Kidney epithelial cell (primary cell): ENCODE data around the gene PPM1E. TPM values are rescaled to one million over a fixed set of nuclear protein-coding genes. Genes with fewer than 3 reads are reported as not detected.

ENCODE experiments used
- DNase-seq: peaks from one replicate; pipeline ENCODE4 v3.0.0-alpha.2; 2010; ENCODE audit warnings: low read depth
- H3K27me3 ChIP-seq: 2 replicates; pipeline ENCODE4 v1.6.0; 2011; ENCODE audit warnings: low read length; ENCODE audit not compliant: control insufficient read depth, insufficient read depth
- H3K36me3 ChIP-seq: 2 replicates; pipeline ENCODE4 v1.5.1; 2011; ENCODE audit warnings: low read length; ENCODE audit not compliant: control insufficient read depth, insufficient read depth
- H3K4me3 ChIP-seq: 2 replicates; pipeline ENCODE4 v1.5.1; 2011; ENCODE audit warnings: low read depth, mild to moderate bottlenecking, control low read depth, low read length
- total RNA-seq: library from RNA; depleted of rRNA; stranded (reverse); fragments of >200 nt; gene quantifications from 2 replicates; pipeline ENCODE4 v1.2.3, GENCODE V29; 2015
- TF ChIP-seq, protein P1 (sequence below): IDR thresholded peaks from 2 replicates; pipeline ENCODE4 v1.5.1; 2011; ENCODE audit warnings: mild to moderate bottlenecking, moderate library complexity, low read length, control low read depth, inconsistent platforms; ENCODE audit not compliant: insufficient read depth, poor library complexity, severe bottlenecking

PPM1E gene
- total RNA-seq, 1 donor from 2014 or later: 2.4 TPM

- no peak for DNase-seq
- Histone ChIP-seq H3K4me3 (no peak overlapping the region), H3K36me3 (no peaks in the 10 kb centered on the region), H3K27me3 (no peaks in the 10 kb centered on the region)
- TF ChIP-seq, protein P1, sequence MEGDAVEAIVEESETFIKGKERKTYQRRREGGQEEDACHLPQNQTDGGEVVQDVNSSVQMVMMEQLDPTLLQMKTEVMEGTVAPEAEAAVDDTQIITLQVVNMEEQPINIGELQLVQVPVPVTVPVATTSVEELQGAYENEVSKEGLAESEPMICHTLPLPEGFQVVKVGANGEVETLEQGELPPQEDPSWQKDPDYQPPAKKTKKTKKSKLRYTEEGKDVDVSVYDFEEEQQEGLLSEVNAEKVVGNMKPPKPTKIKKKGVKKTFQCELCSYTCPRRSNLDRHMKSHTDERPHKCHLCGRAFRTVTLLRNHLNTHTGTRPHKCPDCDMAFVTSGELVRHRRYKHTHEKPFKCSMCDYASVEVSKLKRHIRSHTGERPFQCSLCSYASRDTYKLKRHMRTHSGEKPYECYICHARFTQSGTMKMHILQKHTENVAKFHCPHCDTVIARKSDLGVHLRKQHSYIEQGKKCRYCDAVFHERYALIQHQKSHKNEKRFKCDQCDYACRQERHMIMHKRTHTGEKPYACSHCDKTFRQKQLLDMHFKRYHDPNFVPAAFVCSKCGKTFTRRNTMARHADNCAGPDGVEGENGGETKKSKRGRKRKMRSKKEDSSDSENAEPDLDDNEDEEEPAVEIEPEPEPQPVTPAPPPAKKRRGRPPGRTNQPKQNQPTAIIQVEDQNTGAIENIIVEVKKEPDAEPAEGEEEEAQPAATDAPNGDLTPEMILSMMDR: no peak
These were observed 58.1 kb downstream of the PPM1E start for GRCh38 chr17:58813712-58814111.

DNA sequence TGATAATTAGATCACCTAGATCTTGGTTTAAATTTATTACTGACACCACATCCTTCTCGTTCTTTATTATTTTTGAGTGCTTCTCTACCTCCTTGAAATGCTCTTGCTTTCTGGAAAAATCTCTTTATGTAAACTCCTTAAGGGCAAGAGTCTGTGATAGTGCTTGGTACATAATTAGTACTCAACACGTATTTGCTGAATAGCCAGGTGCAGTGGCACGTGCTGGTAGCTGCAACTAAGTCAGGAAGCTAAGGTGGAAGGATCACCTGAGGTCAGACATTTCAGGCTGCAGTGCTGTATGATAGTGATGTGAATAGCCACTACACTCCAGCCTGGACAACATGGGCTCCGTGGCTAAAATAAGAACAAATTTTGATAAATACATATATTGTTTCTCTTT lies 63.0 kb downstream of the PPM1E start:
- no peak for DNase-seq
- no peaks in the 10 kb centered on the region for H3K36me3 ChIP-seq
- TF ChIP-seq, protein P1: no peak

GRCh38 chr17:58822148-58823050 lies 66.7 kb downstream of the PPM1E start:
- Histone ChIP-seq H3K4me3 (no peak overlapping the region), H3K36me3 (no peaks in the 10 kb centered on the region), H3K27me3 (no peaks in the 10 kb centered on the region)
- TF ChIP-seq, protein P1: no peak
- no peak for DNase-seq

More for the DNA sequence above, 63.0 kb downstream of the PPM1E start:
- no peaks in the 10 kb centered on the region for H3K27me3 ChIP-seq
- no peak overlapping the region for H3K4me3 ChIP-seq

DNA sequence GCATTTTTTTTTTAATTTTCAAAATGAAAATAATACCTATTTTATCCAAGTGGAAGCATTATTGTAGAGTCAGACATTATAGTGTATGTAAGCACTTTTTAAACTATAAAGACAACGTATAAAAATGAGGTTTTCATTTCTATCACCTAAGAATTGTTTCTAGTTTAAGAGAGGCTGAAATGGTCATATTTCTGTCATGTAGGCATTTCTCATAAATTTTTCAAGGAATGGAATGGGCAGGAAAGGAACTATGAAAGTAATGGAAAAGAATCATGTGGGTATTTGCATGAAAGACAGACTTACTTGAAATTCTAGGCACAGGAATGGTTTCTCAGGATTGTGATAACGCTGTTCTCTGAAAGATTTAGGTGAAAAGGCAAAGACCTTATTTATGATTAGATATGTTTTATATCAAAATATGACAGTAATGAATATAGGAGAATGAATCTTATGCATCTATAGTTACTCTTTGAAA lies 67.4 kb downstream of the PPM1E start:
- no peak for DNase-seq
- Histone ChIP-seq H3K27me3 (no peaks in the 10 kb centered on the region), H3K36me3 (no peaks in the 10 kb centered on the region), H3K4me3 (no peak overlapping the region)
- TF ChIP-seq, protein P1: no peak

DNA sequence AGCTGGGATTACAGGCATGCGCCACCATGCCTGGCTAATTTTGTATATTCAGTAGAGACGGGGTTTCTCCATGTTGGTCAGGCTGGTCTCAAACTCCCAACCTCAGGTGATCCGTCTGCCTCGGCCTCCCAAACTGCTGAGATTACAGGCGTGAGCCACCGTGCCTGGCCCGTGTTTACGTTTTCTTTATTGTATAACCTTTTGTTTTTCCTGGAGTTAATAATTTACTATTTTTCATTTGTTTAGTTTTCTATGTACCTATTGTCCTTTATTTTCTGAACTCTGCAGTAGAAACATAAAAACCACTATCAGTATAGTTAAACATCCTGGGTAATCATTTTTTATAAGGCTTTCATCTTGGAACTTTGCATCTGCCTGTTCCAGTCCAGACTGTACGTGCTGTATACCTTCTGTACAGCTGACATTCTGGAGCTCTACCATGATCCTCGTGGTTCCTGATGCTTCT lies 73.6 kb downstream of the PPM1E start:
- TF ChIP-seq, protein P1: no peak
- DNase-seq: no peak
- Histone ChIP-seq H3K27me3 (no peaks in the 10 kb centered on the region), H3K4me3 (no peak overlapping the region), H3K36me3 (no peaks in the 10 kb centered on the region)

GRCh38 chr17:58831780-58832179 lies 76.1 kb downstream of the PPM1E start:
- Histone ChIP-seq H3K4me3 (no peak overlapping the region), H3K36me3 (no peaks in the 10 kb centered on the region), H3K27me3 (no peaks in the 10 kb centered on the region)
- TF ChIP-seq, protein P1: no peak
- DNase-seq: no peak
